Kidney capillary endothelial cell (primary cell): ENCODE results near the gene UGT1A4.
"Not testable (repeated sequence)": the region's sequence is repeated elsewhere in the genome, so short reads cannot be mapped to it uniquely, and the experiment has no call there.

Experiments used
- DNase-seq: peaks from one replicate; pipeline ENCODE4 v3.0.0-alpha.2; 2018; ENCODE audit warnings: low spot score

The UGT1A4 gene

GRCh38 chr2:233700028-233700635 lies 18.4 kb upstream of the UGT1A4 start:
- no peak for DNase-seq

GRCh38 chr2:233700842-233701241 lies 17.7 kb upstream of the UGT1A4 start:
- DNase-seq: not testable (repeated sequence)

DNA sequence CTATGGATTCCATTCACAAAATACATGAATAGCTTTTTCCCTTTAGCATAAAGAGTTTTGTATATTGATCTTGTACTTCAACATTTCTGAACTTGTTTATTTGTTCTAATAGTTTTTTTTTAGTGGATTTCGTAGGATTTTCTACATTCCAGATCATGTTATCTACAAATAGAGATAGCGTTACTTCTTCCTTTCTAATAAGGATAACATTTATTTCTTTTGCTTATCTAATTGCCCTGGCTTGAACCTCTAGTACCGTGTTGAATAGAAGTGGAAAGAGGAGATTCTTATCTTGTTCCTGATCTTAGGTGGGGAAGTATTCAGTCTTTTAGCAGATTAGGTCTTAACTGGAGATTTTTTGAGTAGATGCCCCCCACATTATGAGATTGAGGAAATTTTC lies 16.3 kb upstream of the UGT1A4 start:
- no peak for DNase-seq

- no peak for DNase-seq
These were observed 12.5 kb upstream of the UGT1A4 start for GRCh38 chr2:233705911-233706506.

GRCh38 chr2:233706720-233707119 lies 11.8 kb upstream of the UGT1A4 start:
- DNase-seq: no peak

DNA sequence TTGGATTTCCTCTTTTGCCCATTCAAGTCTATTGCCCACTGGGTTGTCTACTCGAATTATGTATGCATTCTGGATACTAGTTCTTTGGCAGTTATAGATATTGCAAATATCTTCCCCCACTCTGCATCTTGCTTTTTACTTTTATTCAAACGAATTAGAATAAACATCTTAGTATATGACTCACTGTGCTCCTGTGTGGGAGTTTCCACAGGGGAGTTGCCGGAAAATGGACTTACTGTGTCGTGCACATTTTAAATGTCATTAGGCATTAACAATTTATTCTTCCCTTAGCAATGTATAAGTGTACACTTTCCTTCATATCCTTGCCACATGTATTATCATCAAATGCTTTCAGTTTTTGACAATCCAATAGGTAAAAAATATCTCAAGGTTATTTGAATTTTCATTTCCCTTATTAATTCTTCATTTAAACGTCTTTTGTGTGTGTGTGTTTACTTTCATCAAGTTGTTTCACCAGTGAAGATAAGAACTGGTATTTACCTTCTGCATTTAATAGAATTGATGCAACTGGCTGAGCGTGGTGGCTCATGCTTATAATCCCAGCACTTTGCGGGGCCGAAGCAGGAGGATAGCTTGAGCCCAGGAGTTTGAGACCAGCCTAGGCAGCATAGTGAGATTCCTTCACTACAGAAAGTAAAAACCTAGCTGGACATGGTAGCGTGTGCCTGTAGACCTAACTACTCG lies 10.4 kb upstream of the UGT1A4 start:
- no peak for DNase-seq

- no peak for DNase-seq
These were observed 9.6 kb upstream of the UGT1A4 start for GRCh38 chr2:233708942-233709341.

GRCh38 chr2:233711312-233712008 lies 7.1 kb upstream of the UGT1A4 start:
- DNase-seq: peak; percentile 57

DNA sequence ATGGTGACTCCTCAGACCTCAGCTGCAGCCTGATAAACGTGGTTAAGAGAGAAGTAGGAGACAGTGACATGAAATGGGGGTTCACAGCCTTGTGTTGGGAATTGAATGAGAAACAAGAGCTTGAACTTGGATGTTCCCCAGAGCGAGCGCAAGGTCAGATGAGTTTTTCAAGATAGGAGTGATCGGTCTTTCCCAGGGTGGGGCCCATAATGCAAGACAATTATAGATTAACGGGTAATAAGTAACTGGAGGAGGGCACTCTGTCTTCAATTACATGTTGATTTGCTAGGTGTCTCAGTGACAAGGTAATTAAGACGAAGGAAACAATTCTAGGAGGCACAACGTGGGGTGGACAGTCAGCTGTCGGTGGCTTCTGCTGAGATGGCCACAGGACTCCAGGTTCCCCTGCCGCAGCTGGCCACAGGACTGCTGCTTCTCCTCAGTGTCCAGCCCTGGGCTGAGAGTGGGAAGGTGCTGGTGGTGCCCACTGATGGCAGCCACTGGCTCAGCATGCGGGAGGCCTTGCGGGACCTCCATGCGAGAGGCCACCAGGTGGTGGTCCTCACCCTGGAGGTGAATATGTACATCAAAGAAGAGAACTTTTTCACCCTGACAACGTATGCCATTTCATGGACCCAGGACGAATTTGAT lies 5.8 kb upstream of the UGT1A4 start, which contains the start of gene UGT1A5:
Gene UGT1A5 (plus strand): TSS at position 297 of the 651 bp plus-strand sequence. CDS start 85 bp downstream, at position 382.
- no peak for DNase-seq

- DNase-seq: no peak
These were observed 5.3 kb upstream of the UGT1A4 start for GRCh38 chr2:233713262-233713615.

DNA sequence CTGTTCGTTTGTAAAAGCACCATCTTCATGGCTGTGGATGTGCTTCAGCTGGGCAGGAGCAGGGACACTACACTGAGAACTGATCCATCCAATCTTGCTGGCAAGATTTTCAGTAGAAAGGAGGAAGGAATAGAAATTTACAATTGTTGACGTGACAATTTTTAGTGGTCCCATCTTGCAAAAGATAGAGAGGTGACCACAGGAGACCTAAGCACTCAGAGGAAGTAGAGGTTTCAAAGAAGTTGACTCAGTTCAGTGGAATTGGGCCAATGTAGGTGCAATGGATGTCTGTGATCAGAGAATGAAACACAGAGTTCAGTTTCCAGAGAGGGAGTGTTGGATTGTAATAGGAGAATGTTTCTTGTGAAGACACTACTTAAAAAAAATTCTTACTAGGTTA lies 4.4 kb upstream of the UGT1A4 start:
- no peak for DNase-seq

- no peak for DNase-seq
These were observed 10.3 kb downstream of the UGT1A4 start, which contains the start of gene UGT1A3 for GRCh38 chr2:233728723-233729301. TSS of gene UGT1A3 (plus strand) at chr2:233729042. CDS start at chr2:233729127, 85 bp downstream.

GRCh38 chr2:233736868-233737653 lies 18.5 kb downstream of the UGT1A4 start:
- DNase-seq: not testable (repeated sequence)

- no peak for DNase-seq
These were observed 22.3 kb downstream of the UGT1A4 start for GRCh38 chr2:233740870-233741269.

DNA sequence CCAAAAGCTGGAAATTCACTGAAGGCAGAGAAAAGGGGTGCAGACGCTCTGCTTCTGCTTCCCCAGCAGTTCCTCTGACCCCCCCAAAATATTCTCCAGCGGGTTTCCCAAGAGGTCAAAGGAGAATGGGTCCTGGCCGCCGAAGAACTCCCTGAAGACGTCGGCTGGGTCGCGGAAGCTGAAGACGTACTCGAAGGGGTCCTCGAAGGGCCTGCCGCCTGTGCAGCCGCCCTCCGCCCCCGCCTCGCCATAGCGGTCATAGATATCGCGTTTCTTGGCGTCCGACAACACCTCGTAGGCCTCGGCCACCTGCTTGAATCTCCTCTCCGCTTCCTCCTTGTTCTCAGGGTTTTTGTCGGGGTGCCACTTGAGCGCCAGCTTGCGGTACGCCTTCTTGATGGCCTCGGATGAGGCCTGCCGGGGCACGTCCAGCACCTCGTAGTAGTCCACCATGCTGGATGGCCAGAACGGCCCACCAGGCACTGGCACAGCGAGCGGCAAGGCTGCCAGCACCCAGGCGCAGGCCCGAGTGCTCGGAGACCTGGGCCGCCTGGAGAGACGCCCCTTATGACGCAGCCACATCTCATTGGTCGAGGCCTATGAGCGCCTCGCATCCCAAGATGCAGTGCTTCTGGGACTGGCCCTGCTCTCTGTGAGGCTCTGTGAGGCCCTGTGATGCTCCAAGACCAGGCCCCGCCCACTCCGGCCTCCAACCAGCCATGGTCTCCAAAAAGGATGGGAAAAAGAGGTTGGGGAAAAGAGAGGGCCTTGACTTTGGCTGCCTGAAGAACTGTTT lies 25.1 kb downstream of the UGT1A4 start:
- no peak for DNase-seq

DNA sequence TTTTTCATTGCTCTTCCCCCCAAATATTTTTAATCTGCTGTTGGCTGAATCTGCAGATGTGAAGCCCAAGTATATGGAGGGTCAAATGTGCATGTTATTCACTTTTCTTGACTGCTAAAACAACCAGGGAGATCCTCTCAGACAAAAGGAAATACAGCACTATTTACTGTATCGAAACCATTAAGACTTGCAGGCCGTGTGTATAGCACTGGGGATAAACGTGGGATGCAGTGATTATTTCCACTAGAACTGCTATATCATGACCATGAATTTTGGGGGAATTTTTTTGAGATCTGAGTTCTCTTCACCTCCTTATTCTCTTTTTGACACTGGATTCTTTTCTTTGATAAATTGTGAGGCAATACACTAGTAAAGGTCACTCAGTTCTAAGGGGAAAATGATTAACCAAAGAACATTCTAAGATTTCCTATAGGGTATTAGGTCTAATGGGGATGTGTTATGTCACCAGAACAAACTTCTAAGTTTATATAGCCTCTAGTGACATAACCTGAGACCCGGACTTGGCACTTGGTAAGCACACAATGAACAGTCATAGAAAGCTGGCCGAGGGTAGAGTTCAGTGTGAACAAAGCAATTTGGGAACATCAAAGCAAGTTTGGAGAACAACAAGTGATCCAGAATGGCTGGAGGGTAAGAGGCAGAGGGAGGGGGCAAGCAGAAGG lies 26.7 kb downstream of the UGT1A4 start:
- no peak for DNase-seq

DNA sequence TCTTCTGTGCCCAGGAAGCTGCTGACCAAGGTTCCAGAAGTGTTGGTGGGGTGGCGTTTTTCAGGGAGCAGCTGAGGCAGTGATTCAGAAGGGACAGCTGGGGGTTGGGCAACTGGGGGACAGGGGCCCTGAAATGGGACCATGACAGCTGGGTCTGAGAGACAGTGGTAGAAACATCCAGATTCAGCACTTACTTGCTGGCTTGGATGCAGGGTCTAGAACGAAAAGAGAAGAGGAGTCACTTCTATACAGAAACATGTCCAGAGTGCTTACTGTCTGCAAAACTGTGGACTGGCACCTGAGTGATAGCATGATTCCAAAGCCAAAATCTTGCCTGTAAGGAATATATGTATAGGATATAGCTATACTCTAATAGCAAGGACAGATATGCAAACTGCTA lies 27.3 kb downstream of the UGT1A4 start:
- DNase-seq: not testable (repeated sequence)

DNA sequence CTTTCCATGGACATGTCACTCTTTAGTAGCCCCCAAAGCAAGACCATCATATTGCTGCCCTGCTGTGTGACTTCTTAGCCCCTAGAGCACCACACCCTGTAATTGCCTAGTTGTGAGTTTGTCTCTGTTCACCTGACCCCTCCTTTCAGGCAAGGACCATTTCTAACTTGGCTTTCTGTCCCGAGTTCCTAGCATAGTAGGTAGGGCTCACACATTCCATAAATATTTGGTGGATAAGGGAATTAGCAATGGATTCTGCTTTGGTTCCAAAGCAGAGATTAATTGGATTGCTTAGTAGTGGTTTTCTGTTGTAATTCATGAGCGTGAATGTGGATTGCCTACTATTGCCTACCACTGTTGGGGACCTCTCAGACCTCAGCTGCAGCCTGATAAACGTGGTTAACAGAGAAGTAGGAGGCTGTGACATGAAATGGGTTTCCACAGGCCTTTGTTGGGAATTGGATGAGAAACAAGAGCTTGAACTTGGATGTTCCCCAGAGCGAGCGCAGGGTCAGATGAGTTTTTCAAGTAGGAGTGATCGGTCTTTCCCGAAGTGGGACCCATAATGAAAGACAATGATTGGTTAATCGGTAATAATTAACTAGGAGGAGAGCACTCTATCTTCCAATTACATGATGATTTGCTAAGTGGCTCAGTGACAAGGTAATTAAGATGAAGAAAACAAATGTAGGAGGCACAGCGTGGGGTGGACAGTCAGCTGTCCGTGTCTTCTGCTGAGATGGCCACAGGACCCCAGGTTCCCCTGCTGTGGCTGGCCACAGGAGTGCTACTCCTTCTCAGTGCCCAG lies 28.1 kb downstream of the UGT1A4 start:
- no peak for DNase-seq

DNA sequence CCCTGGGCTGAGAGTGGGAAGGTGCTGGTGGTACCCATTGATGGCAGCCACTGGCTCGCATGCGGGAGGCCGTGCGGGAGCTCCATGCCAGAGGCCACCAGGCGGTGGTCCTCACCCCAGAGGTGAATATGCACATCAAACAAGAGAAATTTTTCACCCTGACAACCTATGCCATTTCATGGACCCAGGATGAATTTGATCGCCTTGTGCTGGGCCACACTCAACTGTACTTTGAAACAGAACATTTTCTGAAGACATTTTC lies 28.7 kb downstream of the UGT1A4 start:
- DNase-seq: no peak
